Measurements from ENCODE around the gene ARF1.

Gene ARF1

DNA sequence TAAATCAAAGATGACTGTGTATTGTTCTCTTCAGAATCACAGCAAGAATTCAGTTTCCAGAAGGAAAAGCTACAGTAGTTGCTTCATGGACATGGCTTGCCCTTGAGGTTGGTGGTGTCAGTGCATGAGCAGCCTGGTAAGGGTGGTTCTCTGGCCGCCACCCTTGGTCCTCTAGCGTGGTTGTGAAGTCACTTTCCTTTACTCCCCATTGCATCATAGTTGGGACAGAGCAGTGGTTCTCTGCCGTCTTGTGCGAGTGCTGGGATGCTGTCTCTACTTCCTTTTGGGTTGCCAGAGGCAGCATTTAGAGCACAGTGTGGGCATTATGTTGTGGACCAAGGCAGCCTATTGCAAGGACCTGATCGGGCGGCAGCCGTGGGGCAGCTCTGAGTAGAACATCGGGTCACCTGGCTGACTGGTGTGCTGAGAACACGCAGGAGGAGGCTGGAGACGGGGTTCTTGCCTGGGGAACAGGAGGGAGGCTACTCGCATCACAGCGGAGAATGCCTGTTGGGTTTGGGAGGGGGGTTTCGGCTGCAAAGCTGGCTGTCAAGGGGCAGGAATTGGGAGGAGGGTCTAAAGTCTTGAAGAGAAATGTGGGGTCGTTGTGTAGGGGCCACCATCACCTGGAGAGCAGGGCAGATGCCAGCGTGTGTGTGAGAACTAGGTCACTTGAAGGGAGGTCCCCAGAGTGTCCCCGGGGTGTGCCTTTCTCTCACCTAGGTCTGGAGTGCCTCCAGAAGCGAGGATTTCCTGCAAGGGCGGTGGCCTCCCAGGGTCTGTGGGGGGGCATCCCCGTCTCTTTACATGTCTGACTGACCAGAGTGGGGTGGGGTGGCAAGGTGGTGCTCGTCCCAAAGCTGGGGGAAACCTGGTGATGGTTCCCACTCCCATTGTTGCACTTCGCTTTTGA, 6.3 kb downstream of the ARF1 start:
- no peak for DNase-seq

DNA sequence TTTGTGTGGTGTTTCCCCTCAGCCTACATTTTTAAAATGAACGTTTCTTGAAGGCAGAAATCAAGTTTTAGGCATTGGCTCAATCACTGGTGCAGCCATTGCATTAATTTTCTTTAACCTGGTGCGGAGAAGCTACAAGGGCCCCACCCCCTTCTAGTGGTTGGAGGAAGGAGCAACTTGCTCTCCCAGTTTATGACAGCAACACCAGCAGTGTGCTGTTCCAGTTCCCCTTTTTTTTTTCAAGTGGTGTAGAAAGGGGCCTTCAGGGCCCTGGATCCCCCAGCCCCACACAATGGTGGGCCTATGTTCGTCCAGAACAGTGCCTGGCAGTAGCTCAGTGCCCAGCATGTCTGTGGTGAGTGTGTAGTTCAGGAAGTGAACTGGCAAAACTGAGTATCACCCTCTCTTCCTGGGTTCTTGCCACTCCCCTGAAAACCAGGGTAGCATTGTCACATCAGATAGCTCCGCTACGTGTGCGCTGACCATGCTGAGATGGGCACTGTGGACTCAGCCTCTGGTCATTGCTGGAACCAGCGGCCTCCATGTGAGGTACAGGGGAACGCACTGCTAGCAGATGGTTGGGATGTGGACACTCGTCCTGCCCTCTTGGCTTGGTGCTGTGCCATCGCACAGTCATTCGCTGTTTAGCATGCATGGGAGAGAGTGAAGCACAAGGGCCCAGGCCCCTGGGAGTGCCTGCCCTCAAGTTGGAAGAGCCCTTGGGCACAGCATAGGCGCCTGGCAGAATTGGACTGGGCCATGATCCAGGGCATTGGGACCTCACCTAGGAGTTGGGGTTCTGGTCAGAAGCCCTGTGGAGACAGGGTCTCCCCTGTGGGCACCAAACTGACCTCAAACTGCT, 7.2 kb downstream of the ARF1 start:
- DNase-seq: no peak

DNA sequence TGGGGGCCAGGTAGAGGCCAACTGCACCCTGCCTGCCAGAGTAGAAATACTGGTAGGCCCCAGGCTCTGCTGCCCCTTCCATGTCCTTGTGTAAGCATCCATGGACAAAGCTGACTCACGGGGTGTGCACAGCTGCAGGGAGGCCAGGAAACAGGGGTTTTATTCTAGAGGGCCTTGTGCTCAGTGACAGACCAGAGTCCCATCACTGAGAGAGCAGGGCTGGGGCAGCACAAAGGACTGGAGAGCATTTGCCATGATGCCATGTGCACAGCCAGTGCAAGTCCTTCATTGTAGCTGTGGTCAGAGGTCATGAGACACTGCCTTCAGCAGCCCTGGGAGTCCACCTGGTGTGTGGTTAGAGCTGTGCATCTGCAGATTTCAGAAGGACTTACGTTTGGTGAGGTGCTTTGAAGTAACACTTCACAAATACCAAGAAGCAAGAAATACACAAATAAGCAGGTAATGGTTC, 8.1 kb downstream of the ARF1 start:
- DNase-seq: no peak

GRCh38 chr1:228091084-228091483, 8.6 kb downstream of the ARF1 start:
- no peak for DNase-seq

DNA sequence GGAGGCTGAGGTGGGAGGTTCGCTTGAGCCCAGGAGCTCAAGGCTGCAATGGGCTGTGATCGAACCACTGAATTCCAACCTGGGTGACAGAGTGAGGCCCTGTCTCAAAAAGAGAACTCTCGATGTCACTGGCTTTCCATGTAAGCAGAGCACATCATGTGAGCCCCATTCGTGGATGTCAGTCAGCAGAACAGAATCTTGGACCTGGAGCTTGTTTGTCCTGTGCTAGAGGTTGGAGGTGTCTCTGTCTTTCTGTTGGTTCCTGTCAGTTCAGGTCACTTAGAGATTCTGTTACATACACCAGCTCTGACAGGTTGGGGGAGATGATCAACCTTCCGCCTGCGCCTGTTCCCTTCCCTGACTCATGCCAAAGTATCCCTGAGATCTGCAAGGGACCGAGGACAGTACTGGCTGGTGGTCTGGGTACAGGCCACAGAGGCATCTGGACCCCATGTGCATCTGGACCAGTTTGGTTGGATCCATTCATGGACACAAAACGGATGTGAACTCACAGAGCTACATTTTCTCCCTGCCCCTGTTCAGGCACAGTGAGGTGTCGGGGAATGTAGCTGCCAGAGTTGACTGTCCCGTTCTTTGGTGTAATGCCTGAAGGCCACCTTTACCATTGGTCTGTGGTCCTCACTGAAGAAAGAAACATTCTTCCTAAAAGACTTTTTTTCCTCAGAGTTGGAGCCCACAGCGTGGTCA, 10.0 kb downstream of the ARF1 start:
- no peak for DNase-seq

DNA sequence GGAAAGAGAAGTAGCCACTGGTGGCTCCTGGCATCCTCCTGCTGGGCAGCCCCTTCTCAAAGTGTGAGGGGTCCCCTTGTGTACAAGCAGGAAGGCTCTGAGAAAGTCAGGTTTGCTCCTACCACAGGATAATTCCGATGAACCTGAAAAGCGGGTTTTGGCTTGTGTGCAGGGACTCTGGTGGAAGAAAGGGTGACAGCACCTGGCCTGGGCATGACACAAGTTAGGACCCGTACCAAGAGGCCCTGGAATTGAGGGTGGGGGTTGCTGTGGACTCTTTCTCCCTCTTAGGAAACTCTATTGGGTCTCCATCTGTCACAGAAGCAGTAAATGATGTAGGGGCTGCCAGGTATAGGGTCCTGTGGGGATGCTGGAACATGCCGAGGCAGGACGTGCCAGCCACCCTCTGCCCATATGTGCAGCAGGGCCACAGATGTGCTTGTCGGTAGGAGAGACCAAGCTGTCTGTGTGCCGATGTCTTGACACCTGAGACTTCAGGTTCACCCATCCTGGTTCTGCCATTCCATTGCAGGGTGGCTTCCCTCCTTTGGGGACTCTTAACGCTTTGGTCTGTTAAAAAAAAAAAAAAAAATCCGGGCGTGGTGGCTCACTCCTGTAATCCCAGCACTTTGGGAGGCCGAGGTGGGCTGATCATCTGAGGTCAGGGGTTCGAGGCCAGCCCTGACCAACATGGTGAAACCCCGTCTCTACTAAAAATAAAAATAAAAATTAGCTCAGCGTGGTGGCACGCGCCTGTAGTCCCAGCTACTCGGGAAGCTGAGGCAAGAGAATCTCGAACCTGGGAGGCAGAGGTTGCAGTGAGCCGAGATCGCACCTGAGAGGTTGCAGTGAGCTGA, 10.8 kb downstream of the ARF1 start:
- no peak for DNase-seq

DNA sequence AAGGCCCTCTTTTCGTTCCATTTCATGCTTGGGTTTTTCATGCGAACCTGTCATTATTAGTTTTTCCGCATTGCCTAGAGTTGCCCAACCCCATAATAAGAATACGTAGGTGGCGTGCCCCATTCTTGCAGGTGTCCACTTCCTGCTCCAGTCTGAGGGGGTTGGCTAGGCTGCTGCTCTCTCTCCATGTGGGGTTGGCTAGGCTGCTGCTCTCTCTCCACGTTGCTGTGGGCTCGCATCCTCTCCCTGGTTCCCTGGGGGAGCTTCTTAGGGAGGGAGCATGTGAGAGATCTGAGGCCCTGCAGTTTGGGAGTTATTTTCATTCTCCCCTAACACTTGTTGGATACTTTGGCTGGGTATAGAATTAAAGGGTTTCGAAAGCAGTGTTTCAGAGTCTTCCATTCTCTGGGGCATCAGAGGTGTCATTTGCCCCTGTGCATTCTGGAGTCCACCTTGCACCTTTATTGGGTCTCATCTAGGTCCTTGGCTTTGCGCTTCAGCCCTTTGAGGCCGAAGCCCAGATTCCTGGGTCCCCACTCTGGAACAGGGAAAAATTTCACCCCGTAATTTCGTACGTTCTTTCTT, 12.0 kb downstream of the ARF1 start:
- no peak for DNase-seq

GRCh38 chr1:228095161-228095560, 12.7 kb downstream of the ARF1 start:
- no peak for DNase-seq

DNA sequence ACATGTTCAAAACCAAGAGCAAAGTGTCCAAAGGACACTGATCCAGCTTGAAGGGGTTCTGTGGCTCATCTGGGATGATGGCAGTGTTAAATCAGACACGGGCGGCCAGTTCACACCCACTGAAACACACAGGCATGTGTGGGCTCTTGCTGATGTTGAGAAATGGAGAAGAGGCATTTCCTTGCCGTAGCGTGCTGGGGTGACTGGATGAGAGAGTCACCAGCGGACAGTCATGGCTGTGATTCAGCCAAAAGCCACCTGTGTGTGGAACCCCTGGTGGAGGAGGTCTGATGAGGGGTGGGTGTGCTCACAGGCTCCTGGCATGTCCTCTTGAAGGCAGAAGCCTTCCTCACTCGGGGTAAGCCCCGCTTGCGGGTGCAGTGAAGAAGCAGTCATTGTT, 13.4 kb downstream of the ARF1 start:
- no peak for DNase-seq

DNA sequence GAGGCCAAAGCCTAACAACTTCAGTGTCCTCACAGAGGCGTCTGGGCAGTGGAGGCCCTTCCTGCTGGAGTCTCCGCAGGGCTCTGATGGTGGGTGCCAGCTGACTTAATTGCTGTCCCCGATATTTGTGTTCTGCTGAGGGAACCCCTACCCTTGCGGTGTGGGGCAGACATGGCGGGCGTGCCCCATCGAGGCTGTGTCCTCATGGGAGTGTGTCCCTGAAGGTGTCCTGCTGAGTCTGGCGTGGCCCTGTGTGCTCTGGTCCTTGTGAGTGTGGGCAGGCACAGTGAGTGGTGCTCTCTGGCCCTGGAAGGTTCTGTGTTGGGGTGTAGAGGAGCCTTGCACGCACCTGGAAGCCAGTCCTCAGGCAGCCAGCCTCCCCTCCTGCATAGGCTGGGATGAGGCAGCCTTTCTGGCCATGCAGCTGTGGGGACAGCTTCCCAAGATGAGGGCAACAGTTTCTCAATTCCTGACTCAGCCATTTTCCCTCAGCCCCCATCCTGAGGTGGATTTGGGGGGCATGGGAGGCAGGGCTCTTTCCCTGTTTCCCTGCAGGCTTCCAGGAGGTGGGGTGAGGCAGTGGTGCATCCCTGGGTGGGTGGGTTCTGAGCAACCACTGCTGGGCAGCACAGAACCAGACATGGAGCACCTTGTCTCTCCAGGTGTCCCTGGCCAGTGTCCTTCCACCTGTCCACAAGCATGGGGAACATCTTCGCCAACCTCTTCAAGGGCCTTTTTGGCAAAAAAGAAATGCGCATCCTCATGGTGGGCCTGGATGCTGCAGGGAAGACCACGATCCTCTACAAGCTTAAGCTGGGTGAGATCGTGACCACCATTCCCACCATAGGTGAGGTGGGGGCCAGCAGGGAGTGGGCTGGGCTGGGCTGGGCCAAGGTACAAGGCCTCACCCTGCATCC, 14.2 kb downstream of the ARF1 start:
- no peak for DNase-seq

GRCh38 chr1:228097333-228098081, 15.0 kb downstream of the ARF1 start:
- no peak for DNase-seq

DNA sequence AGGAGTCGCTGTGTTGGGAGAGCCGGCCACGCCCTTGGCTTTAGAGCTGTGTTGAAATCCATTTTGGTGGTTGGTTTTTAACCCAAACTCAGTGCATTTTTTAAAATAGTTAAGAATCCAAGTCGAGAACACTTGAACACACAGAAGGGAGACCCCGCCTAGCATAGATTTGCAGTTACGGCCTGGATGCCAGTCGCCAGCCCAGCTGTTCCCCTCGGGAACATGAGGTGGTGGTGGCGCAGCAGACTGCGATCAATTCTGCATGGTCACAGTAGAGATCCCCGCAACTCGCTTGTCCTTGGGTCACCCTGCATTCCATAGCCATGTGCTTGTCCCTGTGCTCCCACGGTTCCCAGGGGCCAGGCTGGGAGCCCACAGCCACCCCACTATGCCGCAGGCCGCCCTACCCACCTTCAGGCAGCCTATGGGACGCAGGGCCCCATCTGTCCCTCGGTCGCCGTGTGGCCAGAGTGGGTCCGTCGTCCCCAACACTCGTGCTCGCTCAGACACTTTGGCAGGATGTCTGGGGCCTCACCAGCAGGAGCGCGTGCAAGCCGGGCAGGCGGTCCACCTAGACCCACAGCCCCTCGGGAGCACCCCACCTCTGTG, 15.9 kb downstream of the ARF1 start:
- DNase-seq: no peak

GRCh38 chr1:228099331-228099732, 16.8 kb downstream of the ARF1 start:
- DNase-seq: no peak

DNA sequence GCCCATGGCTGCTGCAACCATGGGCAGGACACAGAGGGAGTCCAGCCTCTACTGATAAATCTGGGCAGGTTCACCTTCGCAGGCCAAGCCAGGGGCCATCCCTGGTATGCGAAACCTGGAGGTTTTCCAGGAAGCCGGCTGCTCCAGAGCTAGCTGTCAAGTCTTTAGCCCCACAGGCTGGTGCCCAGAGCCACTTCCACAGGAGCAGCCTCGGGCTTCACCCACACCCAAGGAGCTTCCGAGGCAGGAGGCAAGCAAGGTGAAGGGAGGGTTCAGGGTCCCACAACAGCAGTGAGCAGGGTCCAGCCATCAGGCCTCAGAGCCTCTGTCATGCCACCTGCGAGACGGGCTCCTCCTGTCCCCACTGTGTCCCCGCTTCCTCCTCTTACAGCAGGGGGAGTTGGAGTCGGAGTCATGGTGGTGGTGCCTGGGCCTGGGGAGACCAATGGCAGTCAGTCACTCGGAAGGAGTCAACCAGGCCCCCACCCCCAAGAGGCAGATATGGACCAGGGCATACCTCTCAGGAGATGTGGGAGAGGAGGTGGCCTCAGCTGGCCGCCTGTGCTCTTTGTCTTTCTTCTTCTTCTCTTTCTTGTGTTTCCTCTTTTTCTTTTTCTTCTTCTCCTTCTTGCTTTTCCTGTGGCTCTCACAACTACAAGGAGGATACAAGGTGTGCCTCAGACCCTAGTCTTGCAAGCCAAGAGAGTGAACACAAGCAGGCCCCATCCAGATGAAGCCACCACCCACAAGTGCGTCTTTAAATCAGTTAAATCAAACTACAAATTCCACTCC, 18.5 kb downstream of the ARF1 start:
- no peak for DNase-seq

- DNase-seq: no peak
These were observed 19.1 kb downstream of the ARF1 start for GRCh38 chr1:228101614-228101993.

- DNase-seq: peak in 1 of 2 experiments; percentile 26
These were observed 19.7 kb downstream of the ARF1 start for GRCh38 chr1:228101994-228102790.

DNA sequence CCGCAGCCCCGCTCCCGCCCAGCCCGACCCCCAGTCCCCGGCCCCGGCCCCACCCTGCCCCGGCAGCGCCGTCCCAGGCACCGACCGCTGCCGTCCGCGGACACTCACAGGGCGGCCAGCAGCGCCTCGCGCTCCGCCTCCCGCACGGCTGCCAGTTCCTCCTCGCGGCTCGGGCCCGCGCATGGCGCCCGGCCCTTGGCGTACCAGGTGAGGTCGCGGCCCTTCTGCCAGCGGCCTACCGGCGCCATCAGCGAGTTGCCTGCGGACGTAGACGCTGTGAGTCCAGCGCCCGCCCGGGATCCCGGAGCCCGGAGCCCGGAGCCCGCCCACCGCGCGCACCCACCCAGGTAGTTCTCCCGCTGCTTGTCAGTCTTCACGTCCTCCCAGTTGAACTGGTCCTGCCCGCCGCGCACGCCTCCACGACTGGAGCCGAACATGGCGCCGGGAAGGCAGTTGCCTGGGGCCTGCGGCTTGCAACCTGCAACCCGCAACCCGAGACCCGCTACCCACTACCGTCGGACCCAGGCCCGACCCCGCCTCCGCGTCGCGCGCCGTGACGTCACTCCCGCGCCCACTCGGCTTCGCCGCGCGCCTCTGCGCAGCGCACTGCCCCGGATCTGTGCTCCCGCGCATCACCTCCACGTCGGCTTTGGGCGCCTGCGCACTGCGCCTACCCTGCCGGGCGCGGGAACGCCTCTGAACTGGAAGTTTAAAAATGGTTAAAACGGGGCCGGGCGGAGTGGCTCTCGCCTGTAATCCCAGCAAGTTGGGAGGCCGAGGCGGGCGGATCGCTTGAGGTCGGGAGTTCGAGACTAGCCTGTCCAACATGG, 20.5 kb downstream of the ARF1 start, which contains the start of gene C1orf35:
TSS of gene C1orf35 (minus strand) at position 535 of the 830 bp plus-strand sequence. CDS start at position 437, 98 bp downstream.
- DNase-seq: peak; percentile 86 to 97
